ENCODE measurements around the gene AMY2B.
"Not testable (repeated sequence)": the region's sequence is repeated elsewhere in the genome, so short reads cannot be mapped to it uniquely, and the experiment has no call there.

Gene AMY2B

DNA sequence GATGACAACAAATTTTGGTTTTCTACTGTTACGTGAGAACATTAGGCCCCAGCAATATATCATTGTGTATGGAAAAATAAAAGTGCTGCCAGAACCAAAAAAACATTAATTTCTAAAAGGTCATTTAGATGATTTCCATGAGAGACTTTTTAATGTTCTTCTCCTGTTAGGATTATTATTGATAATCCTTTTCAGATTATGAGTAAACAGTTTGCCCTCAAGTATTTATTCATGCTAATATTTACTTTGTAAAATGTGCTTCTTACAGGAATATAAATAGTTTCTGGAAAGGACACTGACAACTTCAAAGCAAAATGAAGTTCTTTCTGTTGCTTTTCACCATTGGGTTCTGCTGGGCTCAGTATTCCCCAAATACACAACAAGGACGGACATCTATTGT lies at the start of gene AMY2B:
TSS of gene AMY2B (plus strand) at position 301 of the 400 bp plus-strand sequence. CDS start at position 315, 14 bp downstream.
- DNase-seq (ENCODE audit: low read depth); H3K4me3 ChIP-seq (ENCODE audit: low read length): not testable (repeated sequence)

DNA sequence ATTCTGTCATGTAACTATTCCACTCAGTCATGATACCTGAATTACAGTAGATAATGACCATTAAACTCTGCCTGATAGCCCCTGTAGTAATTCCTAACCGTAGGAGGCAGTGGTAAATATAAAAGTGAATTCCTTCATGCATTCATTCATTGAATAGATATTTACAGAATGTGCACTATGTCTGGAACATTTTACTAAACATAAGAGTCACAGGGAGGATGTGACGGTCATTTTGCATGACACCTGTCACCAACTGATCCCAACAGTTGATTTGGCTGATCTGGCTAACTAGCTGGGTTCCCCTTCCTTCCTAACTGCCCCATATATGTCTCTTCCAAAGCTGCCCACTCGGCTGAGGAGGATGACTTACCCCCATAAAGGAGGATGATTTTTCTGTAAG lies 48.0 kb upstream of the AMY2B start:
- H3K4me3 ChIP-seq (ENCODE audit: low read length), result no peak overlapping the region

DNA sequence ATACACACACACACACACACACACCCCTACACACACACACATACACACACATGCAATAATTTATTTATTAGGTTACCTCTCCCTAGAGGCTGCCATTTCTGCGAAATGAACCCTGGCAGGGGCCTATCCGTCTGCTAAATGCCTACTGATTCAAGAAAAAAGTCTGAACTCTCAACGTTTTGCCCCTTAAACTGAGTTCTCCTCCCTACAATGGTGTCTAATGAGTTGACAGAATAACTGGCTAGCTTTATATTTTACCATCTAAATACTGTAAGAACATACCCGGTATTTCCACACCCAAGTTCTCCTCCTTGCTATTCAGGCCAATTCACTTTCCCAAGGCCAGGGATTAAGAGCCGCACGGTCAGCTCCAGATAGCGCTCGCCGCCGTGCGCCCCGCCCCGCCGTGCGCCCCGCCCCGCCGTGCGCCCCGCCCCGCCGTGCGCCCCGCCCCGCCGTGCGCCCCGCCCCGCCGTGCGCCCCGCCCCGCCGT lies 46.2 kb upstream of the AMY2B start:
- peak overlapping the region; percentile 31 for H3K4me3 ChIP-seq (ENCODE audit: low read length)
- DNase-seq (ENCODE audit: low read depth), result peak; percentile 55
- TF ChIP-seq, protein P1, sequence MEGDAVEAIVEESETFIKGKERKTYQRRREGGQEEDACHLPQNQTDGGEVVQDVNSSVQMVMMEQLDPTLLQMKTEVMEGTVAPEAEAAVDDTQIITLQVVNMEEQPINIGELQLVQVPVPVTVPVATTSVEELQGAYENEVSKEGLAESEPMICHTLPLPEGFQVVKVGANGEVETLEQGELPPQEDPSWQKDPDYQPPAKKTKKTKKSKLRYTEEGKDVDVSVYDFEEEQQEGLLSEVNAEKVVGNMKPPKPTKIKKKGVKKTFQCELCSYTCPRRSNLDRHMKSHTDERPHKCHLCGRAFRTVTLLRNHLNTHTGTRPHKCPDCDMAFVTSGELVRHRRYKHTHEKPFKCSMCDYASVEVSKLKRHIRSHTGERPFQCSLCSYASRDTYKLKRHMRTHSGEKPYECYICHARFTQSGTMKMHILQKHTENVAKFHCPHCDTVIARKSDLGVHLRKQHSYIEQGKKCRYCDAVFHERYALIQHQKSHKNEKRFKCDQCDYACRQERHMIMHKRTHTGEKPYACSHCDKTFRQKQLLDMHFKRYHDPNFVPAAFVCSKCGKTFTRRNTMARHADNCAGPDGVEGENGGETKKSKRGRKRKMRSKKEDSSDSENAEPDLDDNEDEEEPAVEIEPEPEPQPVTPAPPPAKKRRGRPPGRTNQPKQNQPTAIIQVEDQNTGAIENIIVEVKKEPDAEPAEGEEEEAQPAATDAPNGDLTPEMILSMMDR (conservative IDR thresholded peaks at IDR 0.05; ENCODE audit: low read depth, low read length), result no peak

More for the DNA sequence above, 48.0 kb upstream of the AMY2B start:
- TF ChIP-seq, protein P1 (conservative IDR thresholded peaks at IDR 0.05; ENCODE audit: low read depth, low read length), result no peak
- DNase-seq (ENCODE audit: low read depth), result no peak

DNA sequence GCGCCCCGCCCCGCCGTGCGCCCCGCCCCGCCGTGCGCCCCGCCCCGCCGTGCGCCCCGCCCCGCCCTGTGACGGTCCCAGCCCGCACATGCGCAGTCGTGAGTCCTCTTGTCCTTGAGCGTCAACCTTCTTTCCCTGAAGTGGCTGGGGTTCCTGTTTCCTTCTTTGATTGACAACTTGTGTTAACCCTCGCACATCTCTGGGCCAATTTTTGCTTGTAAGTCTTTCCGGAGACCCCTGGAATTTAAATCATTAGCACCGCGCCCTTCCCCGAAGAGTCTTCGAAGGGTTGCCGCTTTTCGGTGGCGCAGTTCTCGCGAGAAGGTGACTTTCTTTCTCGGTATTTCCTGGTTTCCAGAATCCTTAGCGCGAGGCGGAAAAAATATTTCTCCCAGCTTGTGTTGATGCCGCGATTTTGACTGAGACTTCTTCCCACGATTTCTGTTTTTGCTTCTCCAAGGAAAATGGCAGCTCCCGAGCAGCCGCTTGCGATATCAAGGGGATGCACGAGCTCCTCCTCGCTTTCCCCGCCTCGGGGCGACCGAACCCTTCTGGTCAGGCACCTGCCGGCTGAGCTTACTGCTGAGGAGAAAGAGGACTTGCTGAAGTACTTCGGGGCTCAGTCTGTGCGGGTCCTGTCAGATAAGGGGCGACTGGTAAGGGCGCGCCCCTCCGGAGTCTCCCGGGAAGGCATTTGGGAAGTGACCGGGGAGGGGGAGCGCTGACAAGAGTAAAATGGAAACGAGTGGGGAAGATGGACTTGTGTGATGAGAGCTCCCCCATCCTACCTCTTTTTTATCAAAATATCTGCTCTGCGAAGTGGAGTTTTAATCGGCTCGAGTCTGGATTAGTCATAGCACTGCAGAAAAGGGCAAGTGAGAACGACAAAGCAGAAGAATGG lies 45.5 kb upstream of the AMY2B start, which contains the start of gene RNPC3:
TSS of gene RNPC3 (plus strand) at position 93 of the 901 bp plus-strand sequence. CDS start at position 465, 372 bp downstream.
- peak; percentile 62 for DNase-seq (ENCODE audit: low read depth)
- TF ChIP-seq, protein P1 (conservative IDR thresholded peaks at IDR 0.05; ENCODE audit: low read depth, low read length), result no peak
- H3K4me3 ChIP-seq (ENCODE audit: low read length), result peak within 1 kb of the TSS; percentile 80

DNA sequence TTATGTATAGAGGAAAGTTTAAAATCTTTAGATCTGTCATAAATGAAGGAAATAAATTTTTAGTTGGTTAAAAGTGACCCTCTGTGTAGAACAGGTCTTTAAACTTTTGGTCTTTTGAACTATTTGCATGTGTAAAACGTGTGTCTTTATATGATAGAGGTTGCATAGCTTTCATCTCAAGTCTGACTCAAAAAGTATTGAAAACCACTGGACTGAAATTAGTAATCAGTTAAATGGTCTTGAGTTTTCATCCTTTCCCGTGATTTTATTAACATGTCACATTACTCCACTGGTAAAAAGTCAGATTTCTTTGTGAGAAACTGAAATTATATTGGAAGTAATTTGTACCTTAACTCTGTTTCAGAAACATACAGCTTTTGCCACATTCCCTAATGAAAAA lies 44.1 kb upstream of the AMY2B start:
- H3K4me3 ChIP-seq (ENCODE audit: low read length), result peak overlapping the region; percentile 80
- TF ChIP-seq, protein P1 (conservative IDR thresholded peaks at IDR 0.05; ENCODE audit: low read depth, low read length), result no peak
- no peak for DNase-seq (ENCODE audit: low read depth)

DNA sequence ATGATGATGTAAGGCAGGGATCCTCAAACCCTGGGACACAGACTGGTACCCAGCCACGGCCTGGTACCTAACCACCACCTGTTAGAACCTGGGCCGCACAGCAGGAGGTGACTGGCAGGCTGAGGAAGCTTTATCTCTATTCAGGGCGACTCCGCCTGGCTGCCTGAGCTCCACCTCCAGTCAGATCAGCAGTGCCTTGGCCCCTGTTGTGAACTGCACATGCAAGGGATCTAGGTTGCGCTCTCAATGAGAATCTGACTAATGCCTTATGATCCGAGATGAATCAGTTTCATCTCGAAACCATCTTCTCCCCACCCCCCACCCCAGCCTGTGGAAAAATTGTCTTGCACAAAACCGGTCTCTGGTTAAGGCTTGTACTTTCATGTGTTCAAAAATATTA lies 41.6 kb upstream of the AMY2B start:
- TF ChIP-seq, protein P1 (conservative IDR thresholded peaks at IDR 0.05; ENCODE audit: low read depth, low read length), result no peak
- no peak for DNase-seq (ENCODE audit: low read depth)
- H3K4me3 ChIP-seq (ENCODE audit: low read length), result no peak overlapping the region

DNA sequence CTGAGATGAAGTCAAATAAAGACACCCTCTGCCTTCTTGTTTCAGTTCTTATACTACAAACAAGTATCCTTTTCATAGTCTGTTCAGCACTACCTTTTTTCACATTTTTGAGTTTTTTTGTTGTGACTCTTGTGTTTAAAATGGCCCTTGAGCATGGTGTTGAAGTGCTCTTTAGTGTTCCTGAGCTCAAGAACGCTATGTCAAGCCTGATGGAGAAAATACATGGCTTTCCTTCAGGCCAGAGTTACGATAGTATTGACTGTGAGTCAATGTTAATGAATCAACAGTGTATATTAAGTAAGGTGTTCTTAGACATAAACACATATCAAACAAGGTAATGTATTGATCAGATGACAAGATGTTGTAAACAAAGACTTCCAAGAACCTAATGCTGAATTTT lies 33.2 kb upstream of the AMY2B start:
- H3K4me3 ChIP-seq (ENCODE audit: low read length), result no peak overlapping the region
- DNase-seq (ENCODE audit: low read depth), result no peak
- TF ChIP-seq, protein P1 (conservative IDR thresholded peaks at IDR 0.05; ENCODE audit: low read depth, low read length), result no peak
